ENCODE measurements around the gene APOA4. TPM values are rescaled to one million over a fixed set of nuclear protein-coding genes. Genes with fewer than 3 reads are reported as not detected.

APOA4 gene
- total RNA-seq, 1 experiment from 2014 or later = not detected

- H3K79me2 ChIP-seq (ENCODE audit: insufficient read depth, low read length) = peaks cover 12% of the 10 kb centered on the region
- RAD21 ChIA-PET (ENCODE audit: low non-redundant PET in 1 of 2, low total read pairs in 2 of 2, uncharacterized antibody in 2 of 2, unreplicated experiment in 2 of 2) = no interaction called here
Observed at GRCh38 chr11:116777056-116777455, 46.0 kb downstream of the APOA4 start.

GRCh38 chr11:116776522-116776984 lies 46.6 kb downstream of the APOA4 start:
- peaks cover 20 to 33% of the 10 kb centered on the region in 2 experiments; a peak in 3 of 4 replicates for H3K36me3 ChIP-seq (ENCODE audit: control insufficient read depth in 1 of 2, insufficient read depth in 2 of 2, low read length in 2 of 2)
- no peaks in the 10 kb centered on the region for H3K9me3 ChIP-seq (ENCODE audit: control insufficient read depth in 1 of 2, insufficient read depth in 1 of 2, low read depth in 1 of 2, low read length in 2 of 2)
- no peak overlapping the region for H3K4me2 ChIP-seq (ENCODE audit: low read length)
- ChIA-PET CTCF (interaction anchor here (1.7 kb wide), 1 partner anchor 15 kb away, joined by 5 read pairs; the partner anchor contains the start of gene APOA5), RAD21 (ENCODE audit: low non-redundant PET in 1 of 2, low total read pairs in 2 of 2, uncharacterized antibody in 2 of 2, unreplicated experiment in 2 of 2) (interaction anchor here in 1 of 2 experiments (0.6 kb wide), 1 partner anchor 18 kb away, joined by 3 read pairs; no protein-coding TSS in a partner anchor), POLR2A (no interaction called here)
- no TSS peak for BruUV-seq (replicated peaks)
- H3K27me3 ChIP-seq (ENCODE audit: insufficient read depth, low read length) = no peaks in the 10 kb centered on the region
- H3K4me1 ChIP-seq (ENCODE audit: control insufficient read depth in 1 of 2, insufficient read depth in 2 of 2, low read length in 2 of 2) = peaks cover 5 to 16% of the 10 kb centered on the region in 2 experiments; a peak in 3 of 4 replicates
- peaks cover 15% of the 10 kb centered on the region for H3K79me2 ChIP-seq (ENCODE audit: insufficient read depth, low read length)
- H4K20me1 ChIP-seq (ENCODE audit: insufficient read depth) = no peaks in the 10 kb centered on the region
- H3K9me2 ChIP-seq (ENCODE audit: insufficient read depth) = no peaks in the 10 kb centered on the region
- no peak overlapping the region for H3K9ac ChIP-seq (ENCODE audit: low read length)
- no peak overlapping the region for H2AFZ ChIP-seq (ENCODE audit: low read depth, low read length, poor library complexity, severe bottlenecking)
- H3K27ac ChIP-seq (ENCODE audit: low read depth, low read length) = no peak overlapping the region
- intact Hi-C loops (cut with micrococcal nuclease) = no loop called here
- no peak for ATAC-seq
- DNase-seq (ENCODE audit: low read depth, low spot score) = no peak
- no peak overlapping the region for H3K4me3 ChIP-seq (replicated peaks in 1 of 2; ENCODE audit: low read depth in 1 of 2, low read length in 2 of 2)
- TF ChIP-seq MAX (IDR thresholded peaks at IDR 0.05) (no peak), JUND (IDR thresholded peaks at IDR 0.05) (no peak), CTCF (IDR thresholded peaks at IDR 0.05 in 2 of 3, conservative IDR thresholded peaks at IDR 0.05 in 1 of 3; ENCODE audit: borderline replicate concordance in 1 of 3, insufficient read depth in 1 of 3, low read depth in 2 of 3, low read length in 2 of 3) (no peak), EZH2phosphoT487 (IDR thresholded peaks at IDR 0.05; ENCODE audit: borderline replicate concordance) (no peak), SIN3A (IDR thresholded peaks at IDR 0.05; ENCODE audit: low read depth) (no peak), ELF1 (IDR thresholded peaks at IDR 0.05; ENCODE audit: borderline replicate concordance, low read depth) (no peak), ZNF274 (IDR thresholded peaks at IDR 0.05; ENCODE audit: low read depth, low read length) (no peak), REST (IDR thresholded peaks at IDR 0.05; ENCODE audit: low read depth) (no peak), POLR2AphosphoS5 (IDR thresholded peaks at IDR 0.05; ENCODE audit: low read depth, low read length) (no peak), EZH2 (IDR thresholded peaks at IDR 0.05) (no peak), FOSL1 (IDR thresholded peaks at IDR 0.05; ENCODE audit: low read depth) (no peak), ZFX (IDR thresholded peaks at IDR 0.05) (no peak), RAD21 (IDR thresholded peaks at IDR 0.05; ENCODE audit: low read depth) (no peak)

More at GRCh38 chr11:116777056-116777455, 46.0 kb downstream of the APOA4 start:
- BruUV-seq (replicated peaks) = no TSS peak
- H3K9ac ChIP-seq (ENCODE audit: low read length) = no peak overlapping the region
- ChIA-PET POLR2A (no interaction called here), CTCF (no interaction called here)
- H3K36me3 ChIP-seq (ENCODE audit: control insufficient read depth in 1 of 2, insufficient read depth in 2 of 2, low read length in 2 of 2) = peaks cover 21 to 36% of the 10 kb centered on the region in 2 experiments; a peak in 3 of 4 replicates
- no peak overlapping the region for H2AFZ ChIP-seq (ENCODE audit: low read depth, low read length, poor library complexity, severe bottlenecking)
- no peak for ATAC-seq
- H4K20me1 ChIP-seq (ENCODE audit: insufficient read depth) = no peaks in the 10 kb centered on the region
- intact Hi-C loops (cut with micrococcal nuclease) = no loop called here
- no peak for DNase-seq (ENCODE audit: low read depth, low spot score)
- H3K4me2 ChIP-seq (ENCODE audit: low read length) = no peak overlapping the region
- no peaks in the 10 kb centered on the region for H3K9me2 ChIP-seq (ENCODE audit: insufficient read depth)
- TF ChIP-seq POLR2A (IDR thresholded peaks at IDR 0.05; ENCODE audit: borderline replicate concordance, extremely low read depth, insufficient read depth, insufficient read length) = no peak
- H3K9me3 ChIP-seq (ENCODE audit: control insufficient read depth in 1 of 2, insufficient read depth in 1 of 2, low read depth in 1 of 2, low read length in 2 of 2) = no peaks in the 10 kb centered on the region
- H3K27ac ChIP-seq (ENCODE audit: low read depth, low read length) = no peak overlapping the region
- H3K4me1 ChIP-seq (ENCODE audit: control insufficient read depth in 1 of 2, insufficient read depth in 2 of 2, low read length in 2 of 2) = peaks cover 3 to 11% of the 10 kb centered on the region in 2 experiments; a peak in 3 of 4 replicates
- no peak overlapping the region for H3K4me3 ChIP-seq (replicated peaks in 1 of 2; ENCODE audit: low read depth in 1 of 2, low read length in 2 of 2)
- no peaks in the 10 kb centered on the region for H3K27me3 ChIP-seq (ENCODE audit: insufficient read depth, low read length)
